Memory B cell (primary cell): Measurements from ENCODE around the gene RNF43.

Source experiments
- ATAC-seq: fragments of 150-1000 bp; cut with Tn5 transposase; 2 replicates; pipeline ENCODE4 v1.10.0; 2021; ENCODE audit warnings: low read depth, mild to moderate bottlenecking, moderate library complexity
- DNase-seq, 2 donors: peaks; one replicate each; pipeline ENCODE4 v3.0.0; 2022; ENCODE audit warnings: low spot score in 2 of 2
- H3K27ac Mint-ChIP-seq: one replicate; pipeline ENCODE4 v1.8.0; 2022; ENCODE audit warnings: mild to moderate bottlenecking, moderate library complexity, mixed read lengths
- H3K27me3 Mint-ChIP-seq: one replicate; pipeline ENCODE4 v1.8.0; 2022; ENCODE audit warnings: mixed read lengths
- H3K36me3 Mint-ChIP-seq: one replicate; pipeline ENCODE4 v1.8.0; 2022; ENCODE audit warnings: mild to moderate bottlenecking, mixed read lengths
- H3K4me1 Mint-ChIP-seq: one replicate; pipeline ENCODE4 v1.8.0; 2022; ENCODE audit warnings: mixed read lengths
- H3K4me3 Mint-ChIP-seq: one replicate; pipeline ENCODE4 v1.8.0; 2022; ENCODE audit warnings: mild to moderate bottlenecking, moderate library complexity, mixed read lengths
- H3K9me3 Mint-ChIP-seq: one replicate; pipeline ENCODE4 v1.8.0; 2022; ENCODE audit warnings: mixed read lengths

The RNF43 gene

DNA sequence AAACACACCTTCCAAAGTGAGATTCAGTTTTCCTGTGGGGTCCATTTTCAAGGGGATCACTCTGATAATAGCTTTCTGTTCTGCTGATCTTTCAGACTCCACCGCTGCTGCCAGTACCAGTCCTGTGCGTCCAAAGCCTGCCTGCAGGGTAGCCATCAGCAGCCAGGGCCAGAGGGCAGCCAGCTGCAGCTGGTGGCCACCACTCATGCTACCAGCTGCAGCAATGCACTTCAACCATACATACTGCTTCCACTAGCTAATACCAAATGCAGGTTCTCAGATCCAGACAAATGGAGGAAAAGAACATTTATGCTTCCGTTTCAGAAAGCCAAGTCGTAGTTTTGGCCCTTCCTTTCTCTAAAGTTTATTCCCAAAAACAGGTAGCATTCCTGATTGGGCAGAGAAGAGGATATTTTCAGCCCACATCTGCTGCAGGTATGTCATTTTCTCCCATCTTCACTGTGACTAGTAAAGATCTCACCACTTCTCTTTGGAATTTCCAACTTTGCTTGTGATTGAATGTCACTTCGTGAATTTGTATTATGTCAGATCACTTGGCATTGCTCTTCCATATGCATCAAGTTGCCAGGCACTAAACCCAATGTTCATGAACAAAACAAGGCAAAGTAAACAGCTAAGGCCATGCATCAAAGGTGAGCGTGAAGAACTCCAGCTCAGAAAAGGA lies 1.8 kb downstream of the RNF43 start:
- H3K4me3 Mint-ChIP-seq: no peak overlapping the region

DNA sequence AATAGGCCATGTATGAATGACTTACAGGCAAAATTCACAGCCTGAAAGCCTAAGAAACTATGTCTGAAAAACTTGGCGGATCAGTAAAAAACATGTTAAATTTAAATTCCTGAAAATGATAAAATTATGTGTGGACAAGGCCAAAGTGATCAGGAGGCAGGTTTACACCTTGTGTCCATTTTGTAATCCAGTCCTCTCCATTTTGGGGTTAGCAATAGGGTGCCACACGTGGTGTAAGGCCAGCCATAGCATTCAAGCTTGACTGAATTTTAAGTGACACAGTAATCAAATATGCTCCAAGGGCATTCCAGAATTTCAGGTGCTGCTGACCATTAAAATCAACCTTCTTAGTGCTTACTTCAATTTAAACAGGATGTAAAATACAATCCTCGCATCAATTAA lies 2.7 kb downstream of the RNF43 start:
- H3K36me3 Mint-ChIP-seq: no peaks in the 10 kb centered on the region
- H3K4me1 Mint-ChIP-seq: peaks cover 8% of the 10 kb centered on the region
- no peaks in the 10 kb centered on the region for H3K27me3 Mint-ChIP-seq
- no peak overlapping the region for H3K27ac Mint-ChIP-seq
- no peak overlapping the region for H3K4me3 Mint-ChIP-seq
- no peak for DNase-seq
- H3K9me3 Mint-ChIP-seq: no peaks in the 10 kb centered on the region
- no peak for ATAC-seq

More for the DNA sequence above, 1.8 kb downstream of the RNF43 start:
- no peaks in the 10 kb centered on the region for H3K36me3 Mint-ChIP-seq
- peaks cover 8% of the 10 kb centered on the region for H3K4me1 Mint-ChIP-seq
- no peaks in the 10 kb centered on the region for H3K27me3 Mint-ChIP-seq
- H3K27ac Mint-ChIP-seq: peak overlapping the region; percentile 73
- no peak for DNase-seq
- ATAC-seq: no peak
- H3K9me3 Mint-ChIP-seq: no peaks in the 10 kb centered on the region

DNA sequence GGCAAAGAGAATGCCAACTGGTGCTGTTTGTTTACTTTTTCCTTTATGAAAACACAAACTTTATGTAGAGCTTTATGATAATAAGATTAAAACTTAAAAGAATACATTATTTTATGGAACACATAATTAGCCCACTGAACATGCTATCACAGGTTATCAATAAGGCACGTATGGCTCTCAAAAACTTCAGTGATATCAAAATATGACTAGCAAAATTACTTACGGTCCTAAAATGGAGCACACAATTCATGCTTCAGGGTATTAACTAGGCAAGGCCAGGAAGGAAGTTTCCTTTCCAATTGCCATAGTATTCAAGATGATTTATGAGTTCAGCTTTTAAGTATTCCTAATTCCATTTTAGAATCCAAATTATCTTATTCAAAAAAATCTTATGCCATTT lies 3.6 kb downstream of the RNF43 start:
- no peak for DNase-seq
- H3K27ac Mint-ChIP-seq: no peak overlapping the region
- no peak overlapping the region for H3K4me3 Mint-ChIP-seq
- H3K36me3 Mint-ChIP-seq: no peaks in the 10 kb centered on the region
- no peaks in the 10 kb centered on the region for H3K9me3 Mint-ChIP-seq
- ATAC-seq: no peak
- H3K27me3 Mint-ChIP-seq: no peaks in the 10 kb centered on the region
- peaks cover 8% of the 10 kb centered on the region for H3K4me1 Mint-ChIP-seq

DNA sequence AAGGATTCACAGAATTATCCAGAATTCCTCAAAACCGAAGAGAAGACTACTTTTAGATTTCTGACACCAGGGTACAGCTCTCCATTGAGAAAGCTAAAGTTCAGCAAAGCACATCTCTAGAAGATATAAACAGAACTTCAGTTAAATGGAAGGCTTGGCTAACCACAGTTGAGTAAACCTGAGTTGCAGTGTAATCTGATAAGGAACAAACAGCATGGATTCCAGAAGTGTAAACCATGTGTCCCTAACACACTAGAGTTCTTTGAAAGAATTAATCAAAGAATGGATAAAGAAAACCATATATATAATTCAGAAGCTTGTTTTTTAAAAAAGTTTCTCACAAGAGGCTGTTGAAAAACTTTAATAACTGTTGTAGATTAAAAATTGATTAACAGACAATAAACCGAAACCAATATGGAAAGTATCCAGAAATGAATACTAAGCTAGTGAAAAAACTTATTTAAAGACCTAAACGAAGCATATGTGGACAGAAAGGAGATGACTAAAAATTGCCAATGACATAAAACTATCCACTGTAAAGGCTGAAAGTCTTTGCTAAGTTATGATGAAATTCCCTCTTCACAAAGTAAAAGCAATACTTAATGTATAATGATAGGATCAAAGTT lies 4.3 kb downstream of the RNF43 start:
- DNase-seq: no peak
- no peak overlapping the region for H3K4me3 Mint-ChIP-seq
- no peaks in the 10 kb centered on the region for H3K9me3 Mint-ChIP-seq
- H3K36me3 Mint-ChIP-seq: no peaks in the 10 kb centered on the region
- H3K27me3 Mint-ChIP-seq: no peaks in the 10 kb centered on the region
- no peak overlapping the region for H3K27ac Mint-ChIP-seq
- H3K4me1 Mint-ChIP-seq: peaks cover 8% of the 10 kb centered on the region
- no peak for ATAC-seq

DNA sequence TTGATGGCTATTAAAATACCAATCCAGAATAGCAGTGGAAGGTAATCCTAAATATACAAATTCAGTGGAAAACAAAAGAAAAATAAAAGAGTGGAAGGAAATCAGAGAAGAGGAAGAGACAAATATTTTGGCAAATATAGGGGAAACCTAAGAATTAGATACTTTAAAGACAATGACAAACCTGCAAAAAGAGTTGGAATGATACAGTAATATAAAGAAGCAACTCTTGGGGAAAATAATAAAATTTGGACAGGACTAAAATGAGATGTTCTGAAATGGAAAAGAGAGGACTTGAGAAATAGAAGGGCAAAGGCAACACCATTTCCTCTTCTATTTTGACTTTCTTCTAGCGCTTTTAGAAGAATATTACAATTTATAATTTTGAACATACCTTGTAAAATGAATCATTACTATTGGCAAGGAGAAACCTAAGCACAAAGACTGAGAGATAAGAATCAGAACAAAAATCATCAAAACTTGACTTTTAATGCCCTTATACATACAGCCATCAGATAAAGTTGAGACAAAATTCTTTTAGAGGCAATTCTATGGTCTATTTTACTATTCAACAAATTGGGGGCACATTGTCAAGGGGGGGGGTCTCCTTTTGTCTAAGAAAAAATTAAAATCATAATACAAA lies 5.2 kb downstream of the RNF43 start:
- no peak for DNase-seq
- Mint-ChIP-seq H3K27ac (no peak overlapping the region), H3K4me3 (no peak overlapping the region), H3K9me3 (no peaks in the 10 kb centered on the region), H3K27me3 (no peaks in the 10 kb centered on the region), H3K36me3 (no peaks in the 10 kb centered on the region), H3K4me1 (peaks cover 3% of the 10 kb centered on the region)
- no peak for ATAC-seq

DNA sequence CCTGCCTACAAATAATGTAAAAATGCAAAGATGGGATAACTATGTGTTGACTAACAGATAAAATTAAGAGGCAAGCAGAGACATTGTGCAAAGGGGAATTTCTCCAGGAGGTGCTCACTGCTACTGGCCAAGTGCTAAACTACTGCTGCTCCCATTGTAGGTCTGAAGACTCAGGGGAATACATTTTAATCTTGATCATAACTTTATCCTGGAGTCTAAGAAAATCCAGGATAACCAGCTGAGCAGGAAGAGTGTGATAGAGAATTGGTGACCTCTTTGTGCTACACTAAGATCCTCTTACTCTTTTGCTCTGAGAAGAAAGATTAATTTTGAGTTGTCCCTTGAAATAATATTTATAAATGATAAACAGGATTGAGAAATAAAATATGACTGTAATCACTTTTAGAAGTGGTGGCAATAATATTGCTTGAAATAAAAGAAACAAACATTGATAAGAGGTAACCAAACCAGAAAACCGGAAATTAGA lies 5.9 kb downstream of the RNF43 start:
- no peak overlapping the region for H3K4me3 Mint-ChIP-seq
- H3K27me3 Mint-ChIP-seq: no peaks in the 10 kb centered on the region
- no peaks in the 10 kb centered on the region for H3K36me3 Mint-ChIP-seq
- no peak overlapping the region for H3K27ac Mint-ChIP-seq
- H3K4me1 Mint-ChIP-seq: peaks cover 3% of the 10 kb centered on the region
- H3K9me3 Mint-ChIP-seq: no peaks in the 10 kb centered on the region
- ATAC-seq: no peak
- DNase-seq: no peak

DNA sequence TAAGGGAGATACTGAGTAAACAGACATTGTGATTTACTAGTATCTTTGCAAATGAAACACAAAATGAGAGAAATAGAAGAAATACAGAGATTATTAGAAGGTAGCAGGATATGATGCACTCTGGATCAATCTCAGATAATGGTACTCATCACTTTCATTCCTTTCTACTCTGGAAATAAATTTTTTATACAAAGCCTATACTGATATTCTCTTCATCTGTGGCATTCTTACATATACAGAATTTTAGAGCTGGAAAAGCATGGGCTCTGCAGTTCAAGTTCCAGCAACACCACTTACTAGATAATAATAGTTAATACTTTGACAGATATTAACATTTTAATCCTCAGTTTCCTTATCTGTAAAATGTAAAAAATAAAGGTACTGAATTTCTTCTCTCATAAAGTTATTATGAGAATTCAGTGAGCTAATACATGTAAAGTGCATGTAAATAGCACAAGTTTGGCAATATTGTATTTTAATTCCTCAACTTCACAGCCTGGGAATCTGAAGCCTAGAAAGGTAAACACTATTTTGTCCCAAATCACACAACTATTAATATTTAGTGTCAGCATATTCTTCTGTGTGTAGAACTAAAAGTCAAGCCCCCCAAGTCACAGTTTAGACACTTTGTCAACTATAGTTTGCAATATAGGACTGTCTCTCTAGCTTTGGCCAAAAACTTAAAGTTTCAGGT lies 6.5 kb downstream of the RNF43 start:
- H3K36me3 Mint-ChIP-seq: no peaks in the 10 kb centered on the region
- DNase-seq (no peak), ATAC-seq (no peak)
- H3K4me3 Mint-ChIP-seq: no peak overlapping the region
- no peaks in the 10 kb centered on the region for H3K9me3 Mint-ChIP-seq
- H3K27me3 Mint-ChIP-seq: no peaks in the 10 kb centered on the region
- H3K4me1 Mint-ChIP-seq: peaks cover 2% of the 10 kb centered on the region
- no peak overlapping the region for H3K27ac Mint-ChIP-seq

DNA sequence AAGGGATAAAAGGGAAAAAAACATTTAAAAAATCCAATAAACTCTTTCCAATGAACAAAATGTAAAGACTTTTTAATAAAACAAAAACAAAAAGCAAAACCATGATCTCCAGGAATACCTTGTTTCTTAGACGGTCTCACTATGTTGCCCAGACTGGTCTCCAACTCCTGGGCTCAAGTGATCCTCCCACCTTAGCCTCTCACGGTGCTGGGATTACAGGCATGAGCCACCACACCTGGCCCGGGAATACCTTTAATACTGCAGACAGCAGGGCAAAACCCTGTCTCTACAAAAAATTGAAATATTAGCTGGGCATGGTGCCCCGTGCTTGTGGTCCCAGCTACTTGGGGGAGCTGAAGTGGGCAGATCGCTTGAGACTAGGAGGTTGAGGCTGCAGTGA lies 7.9 kb downstream of the RNF43 start:
- DNase-seq: no peak
- no peaks in the 10 kb centered on the region for H3K9me3 Mint-ChIP-seq
- H3K27ac Mint-ChIP-seq: no peak overlapping the region
- H3K36me3 Mint-ChIP-seq: no peaks in the 10 kb centered on the region
- no peak overlapping the region for H3K4me3 Mint-ChIP-seq
- no peaks in the 10 kb centered on the region for H3K27me3 Mint-ChIP-seq
- ATAC-seq: no peak
- H3K4me1 Mint-ChIP-seq: no peaks in the 10 kb centered on the region

DNA sequence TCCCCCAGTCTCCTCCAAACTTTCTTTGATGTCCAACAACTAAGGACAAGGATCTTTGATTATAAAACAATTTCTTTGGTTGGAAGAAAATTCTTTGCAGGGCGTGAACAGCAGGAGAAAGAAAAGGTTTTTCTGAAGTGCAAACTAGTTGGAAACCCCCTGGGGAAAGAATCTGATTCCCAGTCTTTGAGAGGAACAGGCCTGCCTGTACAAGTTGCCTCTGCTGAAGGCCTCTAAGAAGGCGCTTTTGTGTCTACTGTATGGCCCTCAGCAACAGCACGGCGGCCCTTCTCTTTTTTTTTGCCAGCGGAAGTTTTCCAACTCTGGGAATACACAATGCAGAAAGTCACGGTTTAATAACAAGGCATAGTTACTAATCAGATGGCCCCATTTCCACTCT lies 14.0 kb downstream of the RNF43 start:
- Mint-ChIP-seq H3K27ac (no peak overlapping the region), H3K9me3 (no peaks in the 10 kb centered on the region), H3K4me3 (no peak overlapping the region), H3K4me1 (no peaks in the 10 kb centered on the region), H3K27me3 (no peaks in the 10 kb centered on the region), H3K36me3 (peaks cover 2% of the 10 kb centered on the region)
- ATAC-seq: no peak
- no peak for DNase-seq

DNA sequence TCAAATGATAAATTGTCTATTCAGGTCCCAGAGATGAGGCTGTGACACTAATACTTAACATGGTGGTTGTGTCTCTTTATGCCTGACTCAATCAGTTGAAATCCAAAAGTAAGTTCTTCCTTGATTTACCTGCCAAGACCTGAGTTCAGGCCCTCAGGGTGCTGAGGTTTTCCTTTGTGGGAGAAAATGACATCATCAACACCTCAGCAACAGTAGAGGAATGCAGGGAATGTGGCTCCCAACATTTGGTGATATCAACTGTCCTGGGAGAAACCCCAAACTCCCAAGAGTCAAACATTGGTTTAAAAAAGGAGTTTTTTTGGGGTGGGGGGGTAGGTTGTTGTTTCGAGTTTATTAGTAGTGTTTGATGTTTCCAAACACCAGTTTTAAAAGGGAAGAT lies 14.7 kb downstream of the RNF43 start:
- ATAC-seq (no peak), DNase-seq (no peak)
- no peaks in the 10 kb centered on the region for H3K9me3 Mint-ChIP-seq
- H3K27ac Mint-ChIP-seq: no peak overlapping the region
- H3K4me1 Mint-ChIP-seq: no peaks in the 10 kb centered on the region
- H3K4me3 Mint-ChIP-seq: no peak overlapping the region
- no peaks in the 10 kb centered on the region for H3K27me3 Mint-ChIP-seq
- peaks cover 2% of the 10 kb centered on the region for H3K36me3 Mint-ChIP-seq

DNA sequence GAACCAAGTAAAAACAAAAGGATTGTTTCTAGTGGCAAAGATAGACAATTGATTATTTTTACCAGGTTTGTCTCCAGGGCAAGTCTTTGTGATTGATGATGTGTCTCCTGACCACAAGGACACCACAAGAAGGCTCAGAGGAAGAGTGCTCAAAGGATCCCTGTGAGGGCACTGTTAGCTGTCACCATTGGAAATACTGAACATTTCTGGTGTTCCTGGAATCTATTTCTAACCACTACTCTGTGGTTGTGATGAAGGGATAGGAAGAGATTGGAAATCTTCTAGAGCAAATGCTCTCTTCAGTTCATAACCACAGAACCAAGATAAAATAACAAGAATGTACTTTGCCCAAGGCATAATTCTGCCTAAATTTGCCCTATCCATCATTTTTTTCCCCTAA lies 15.3 kb downstream of the RNF43 start:
- no peak for ATAC-seq
- H3K4me1 Mint-ChIP-seq: no peaks in the 10 kb centered on the region

DNA sequence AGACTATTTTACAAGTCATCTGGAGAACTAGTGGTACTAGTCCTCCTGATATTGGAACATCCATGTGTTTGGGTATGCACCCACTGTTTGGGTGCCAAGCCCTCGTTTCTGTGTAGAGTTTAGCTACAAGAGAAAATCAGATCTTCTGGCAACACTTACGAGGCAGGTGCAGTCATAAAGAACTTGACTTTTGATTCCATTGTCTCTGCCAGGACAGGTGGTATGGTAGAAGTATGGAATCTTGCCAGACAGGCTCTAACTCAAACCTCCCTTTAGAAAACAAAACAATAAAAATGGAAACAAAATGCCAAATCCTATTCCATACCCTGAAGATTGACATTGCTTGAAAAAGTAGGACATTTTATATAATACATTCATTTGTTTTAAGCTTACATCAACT lies 16.0 kb downstream of the RNF43 start:
- no peak for ATAC-seq
- no peak overlapping the region for H3K27ac Mint-ChIP-seq

More for the DNA sequence above, 15.3 kb downstream of the RNF43 start:
- no peak overlapping the region for H3K4me3 Mint-ChIP-seq
- H3K27me3 Mint-ChIP-seq: no peaks in the 10 kb centered on the region
- H3K36me3 Mint-ChIP-seq: peaks cover 2% of the 10 kb centered on the region
- no peak overlapping the region for H3K27ac Mint-ChIP-seq
- DNase-seq: no peak
- H3K9me3 Mint-ChIP-seq: no peaks in the 10 kb centered on the region

DNA sequence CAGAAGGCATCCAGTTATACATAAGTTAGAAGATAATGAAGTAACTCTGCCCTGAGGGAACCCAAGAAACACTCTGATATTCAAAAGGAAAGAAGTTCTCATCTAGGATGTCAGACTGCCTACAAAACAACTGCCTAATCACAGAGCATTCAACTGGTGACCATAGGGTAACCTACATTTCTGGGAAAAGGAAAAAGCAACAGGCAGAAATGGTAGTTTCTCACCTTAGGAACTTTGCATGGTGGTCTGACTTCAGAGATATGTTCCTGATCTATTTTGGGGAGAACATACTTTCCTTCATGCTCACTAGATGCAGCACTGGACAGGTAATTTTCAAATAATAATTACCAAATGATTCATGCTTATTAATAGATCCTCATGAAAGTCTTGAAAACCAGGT lies 16.5 kb downstream of the RNF43 start:
- Mint-ChIP-seq H3K27me3 (no peaks in the 10 kb centered on the region), H3K9me3 (no peaks in the 10 kb centered on the region), H3K4me3 (no peak overlapping the region), H3K4me1 (no peaks in the 10 kb centered on the region), H3K36me3 (peaks cover 2% of the 10 kb centered on the region), H3K27ac (no peak overlapping the region)
- no peak for ATAC-seq
- DNase-seq: no peak

More for the DNA sequence above, 16.0 kb downstream of the RNF43 start:
- no peaks in the 10 kb centered on the region for H3K4me1 Mint-ChIP-seq
- H3K36me3 Mint-ChIP-seq: peaks cover 2% of the 10 kb centered on the region
- no peak overlapping the region for H3K4me3 Mint-ChIP-seq
- DNase-seq: no peak
- H3K27me3 Mint-ChIP-seq: no peaks in the 10 kb centered on the region
- no peaks in the 10 kb centered on the region for H3K9me3 Mint-ChIP-seq

DNA sequence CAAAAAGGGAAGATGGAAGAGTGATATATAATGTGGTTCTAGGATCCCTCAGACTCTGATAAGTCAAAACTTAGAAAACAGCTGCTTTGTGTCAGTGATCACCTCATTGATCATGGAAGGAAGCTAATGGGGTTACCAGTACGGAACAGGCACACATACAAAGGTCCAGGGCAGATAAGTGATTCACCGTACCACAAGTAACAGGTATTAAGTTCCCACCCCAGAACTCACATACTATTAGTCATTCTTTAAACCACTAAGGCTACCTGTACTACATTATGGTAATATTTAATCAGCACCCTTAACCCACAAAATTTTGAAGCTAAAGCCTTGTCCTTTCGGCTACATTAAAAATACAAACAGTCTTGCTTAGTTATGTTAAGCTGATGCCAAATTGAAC lies 17.4 kb downstream of the RNF43 start:
- no peaks in the 10 kb centered on the region for H3K9me3 Mint-ChIP-seq
- H3K4me1 Mint-ChIP-seq: no peaks in the 10 kb centered on the region
- peaks cover 2% of the 10 kb centered on the region for H3K36me3 Mint-ChIP-seq
- DNase-seq (no peak), ATAC-seq (no peak)
- H3K27me3 Mint-ChIP-seq: no peaks in the 10 kb centered on the region
- no peak overlapping the region for H3K4me3 Mint-ChIP-seq
- H3K27ac Mint-ChIP-seq: no peak overlapping the region
